Measurements from ENCODE around the gene MTCH1. TPM values are rescaled to one million over a fixed set of nuclear protein-coding genes. Genes with fewer than 3 reads are reported as not detected.

MTCH1 gene
- polyA plus RNA-seq, 2 of the 4 experiments (the other 2 are of a cell fraction) = 65.4 to 112 TPM

DNA sequence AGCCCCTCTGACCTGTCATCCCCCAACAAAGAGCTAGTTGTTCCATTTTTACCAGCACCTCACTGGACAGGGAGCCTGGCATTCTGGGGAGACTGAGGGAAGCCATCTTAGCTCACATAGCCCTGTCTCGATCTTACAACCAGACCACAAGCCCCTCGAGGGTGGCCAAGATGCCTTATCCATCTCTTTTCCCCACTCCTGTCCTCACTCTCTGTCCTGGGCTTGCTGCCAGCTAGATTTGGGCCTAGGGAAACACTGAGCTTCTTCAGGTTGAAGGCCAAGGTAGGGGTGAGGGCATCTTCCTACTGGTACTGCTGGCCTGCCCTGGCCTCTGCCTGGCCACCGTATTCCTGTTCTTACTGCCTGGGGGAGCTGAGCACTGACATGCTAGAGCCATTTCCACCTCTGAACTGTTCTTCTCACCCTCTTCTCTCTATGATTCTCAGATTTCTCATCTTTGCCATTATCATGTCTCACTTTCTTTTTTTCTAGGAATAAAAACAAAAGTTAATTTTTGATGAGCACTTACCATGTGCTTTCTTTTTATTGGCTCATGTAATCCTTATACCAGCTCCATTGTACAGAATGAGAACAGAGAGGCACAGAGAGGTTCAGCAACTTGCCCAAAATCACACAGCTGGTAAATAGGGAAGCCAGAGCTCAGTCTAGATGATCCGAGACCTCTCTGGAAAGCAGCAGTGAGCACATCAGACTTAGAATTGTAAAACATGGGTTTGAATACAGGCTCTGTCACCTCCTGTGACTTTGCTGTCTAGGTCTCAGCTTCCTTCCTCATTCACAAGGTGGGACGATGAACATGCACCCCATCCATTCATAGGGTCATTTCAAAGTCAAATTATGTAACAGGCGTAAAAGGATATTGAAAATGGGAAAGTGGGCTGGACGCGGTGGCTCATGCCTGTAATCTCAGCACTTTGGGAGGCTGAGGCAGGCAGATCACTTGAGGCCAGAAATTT, 48.1 kb upstream of the MTCH1 start:
- no peak for DNase-seq (ENCODE audit: low read depth in 1 of 2, low spot score in 1 of 2)
- Histone ChIP-seq H3K27ac (no peak overlapping the region), H3K4me3 (no peak overlapping the region), H3K4me1 (peaks cover 13% of the 10 kb centered on the region), H3K4me2 (no peak overlapping the region), H3K9me3 (0 out of 3 replicates have a peak, but pooled peaks cover 5% of the 10 kb centered on the region)
- WGBS (ENCODE audit: missing lambda C conversion rate) = 74% methylated on average over 8 of the region's 8 CpGs
- TF ChIP-seq KDM1A (IDR thresholded peaks at IDR 0.05; ENCODE audit: low read depth) (no peak), SREBF2 (IDR thresholded peaks at IDR 0.05) (no peak), HEYL (CRISPR knock-in tag; IDR thresholded peaks at IDR 0.05) (no peak), ZFP36 (IDR thresholded peaks at IDR 0.05; ENCODE audit: borderline replicate concordance, partially characterized antibody) (no peak)
- TF ChIP-seq, protein P1, sequence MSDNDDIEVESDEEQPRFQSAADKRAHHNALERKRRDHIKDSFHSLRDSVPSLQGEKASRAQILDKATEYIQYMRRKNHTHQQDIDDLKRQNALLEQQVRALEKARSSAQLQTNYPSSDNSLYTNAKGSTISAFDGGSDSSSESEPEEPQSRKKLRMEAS (IDR thresholded peaks at IDR 0.05) = no peak
- TF ChIP-seq, protein P2, sequence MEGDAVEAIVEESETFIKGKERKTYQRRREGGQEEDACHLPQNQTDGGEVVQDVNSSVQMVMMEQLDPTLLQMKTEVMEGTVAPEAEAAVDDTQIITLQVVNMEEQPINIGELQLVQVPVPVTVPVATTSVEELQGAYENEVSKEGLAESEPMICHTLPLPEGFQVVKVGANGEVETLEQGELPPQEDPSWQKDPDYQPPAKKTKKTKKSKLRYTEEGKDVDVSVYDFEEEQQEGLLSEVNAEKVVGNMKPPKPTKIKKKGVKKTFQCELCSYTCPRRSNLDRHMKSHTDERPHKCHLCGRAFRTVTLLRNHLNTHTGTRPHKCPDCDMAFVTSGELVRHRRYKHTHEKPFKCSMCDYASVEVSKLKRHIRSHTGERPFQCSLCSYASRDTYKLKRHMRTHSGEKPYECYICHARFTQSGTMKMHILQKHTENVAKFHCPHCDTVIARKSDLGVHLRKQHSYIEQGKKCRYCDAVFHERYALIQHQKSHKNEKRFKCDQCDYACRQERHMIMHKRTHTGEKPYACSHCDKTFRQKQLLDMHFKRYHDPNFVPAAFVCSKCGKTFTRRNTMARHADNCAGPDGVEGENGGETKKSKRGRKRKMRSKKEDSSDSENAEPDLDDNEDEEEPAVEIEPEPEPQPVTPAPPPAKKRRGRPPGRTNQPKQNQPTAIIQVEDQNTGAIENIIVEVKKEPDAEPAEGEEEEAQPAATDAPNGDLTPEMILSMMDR (IDR thresholded peaks at IDR 0.05) = no peak
- no peak for FAIRE-seq
- no peak for ATAC-seq
- CTCF ChIA-PET = interaction anchor here (0.7 to 20.1 kb wide), 8 partner anchors 13 to 192 kb away, joined by 3 to 371 read pairs (median 5); no protein-coding TSS in a partner anchor
- POLR2A ChIA-PET = no interaction called here

DNA sequence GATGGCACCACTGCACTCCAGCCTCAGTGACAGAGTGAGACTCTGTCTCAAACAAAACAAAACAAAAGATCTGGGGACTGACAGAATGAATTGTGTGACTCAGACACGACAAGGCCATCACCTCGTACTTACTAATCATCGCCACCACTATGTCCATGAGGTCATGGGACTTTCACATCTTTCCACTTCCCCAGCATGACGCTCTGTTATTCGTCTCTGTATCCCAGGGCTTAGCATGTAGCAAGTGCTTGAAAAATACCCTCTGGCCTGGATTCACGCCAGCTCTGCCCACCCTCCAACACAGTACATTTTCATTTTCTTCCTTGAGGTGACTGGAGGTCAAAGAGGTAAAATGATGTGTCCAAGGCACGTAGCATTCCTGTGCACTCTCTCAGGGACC, 47.3 kb upstream of the MTCH1 start:
- peaks cover 7% of the 10 kb centered on the region; the same call in 1 of the 3 replicates for H3K4me1 ChIP-seq
- FAIRE-seq (no peak), ATAC-seq (no peak), DNase-seq (ENCODE audit: low read depth in 1 of 2, low spot score in 1 of 2) (no peak)
- WGBS (ENCODE audit: missing lambda C conversion rate) = 66% methylated on average over 7 of the region's 7 CpGs
- no peak overlapping the region for H3K4me3 ChIP-seq
- POLR2A ChIA-PET = no interaction called here
- no peak overlapping the region for H3K4me2 ChIP-seq
- TF ChIP-seq EHF (CRISPR knock-in tag; IDR thresholded peaks at IDR 0.05) = no peak
- TF ChIP-seq, protein P3, sequence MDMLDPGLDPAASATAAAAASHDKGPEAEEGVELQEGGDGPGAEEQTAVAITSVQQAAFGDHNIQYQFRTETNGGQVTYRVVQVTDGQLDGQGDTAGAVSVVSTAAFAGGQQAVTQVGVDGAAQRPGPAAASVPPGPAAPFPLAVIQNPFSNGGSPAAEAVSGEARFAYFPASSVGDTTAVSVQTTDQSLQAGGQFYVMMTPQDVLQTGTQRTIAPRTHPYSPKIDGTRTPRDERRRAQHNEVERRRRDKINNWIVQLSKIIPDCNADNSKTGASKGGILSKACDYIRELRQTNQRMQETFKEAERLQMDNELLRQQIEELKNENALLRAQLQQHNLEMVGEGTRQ (IDR thresholded peaks at IDR 0.05) = no peak
- TF ChIP-seq HOXA7 (CRISPR knock-in tag; IDR thresholded peaks at IDR 0.05) = no peak
- no peak for TF ChIP-seq KDM5A (IDR thresholded peaks at IDR 0.05)
- no peak for TF ChIP-seq NR3C1 (IDR thresholded peaks at IDR 0.05)
- TF ChIP-seq, protein P4, sequence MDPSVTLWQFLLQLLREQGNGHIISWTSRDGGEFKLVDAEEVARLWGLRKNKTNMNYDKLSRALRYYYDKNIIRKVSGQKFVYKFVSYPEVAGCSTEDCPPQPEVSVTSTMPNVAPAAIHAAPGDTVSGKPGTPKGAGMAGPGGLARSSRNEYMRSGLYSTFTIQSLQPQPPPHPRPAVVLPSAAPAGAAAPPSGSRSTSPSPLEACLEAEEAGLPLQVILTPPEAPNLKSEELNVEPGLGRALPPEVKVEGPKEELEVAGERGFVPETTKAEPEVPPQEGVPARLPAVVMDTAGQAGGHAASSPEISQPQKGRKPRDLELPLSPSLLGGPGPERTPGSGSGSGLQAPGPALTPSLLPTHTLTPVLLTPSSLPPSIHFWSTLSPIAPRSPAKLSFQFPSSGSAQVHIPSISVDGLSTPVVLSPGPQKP (IDR thresholded peaks at IDR 0.05; ENCODE audit: low read depth, low read length) = no peak
- no peak for TF ChIP-seq FOSL2 (IDR thresholded peaks at IDR 0.05)
- no peak for TF ChIP-seq FOSL2 (CRISPR knock-in tag; IDR thresholded peaks at IDR 0.05)
- TF ChIP-seq ESRRA (IDR thresholded peaks at IDR 0.05; ENCODE audit: borderline replicate concordance, low read length) = no peak
- no peak for TF ChIP-seq JUN (IDR thresholded peaks at IDR 0.05)
- no peak for TF ChIP-seq RAD21 (conservative IDR thresholded peaks at IDR 0.05 in 1 of 2, IDR thresholded peaks at IDR 0.05 in 1 of 2)
- no peak for TF ChIP-seq POLR2A (IDR thresholded peaks at IDR 0.05; ENCODE audit: low read length)
- TF ChIP-seq RCOR1 (IDR thresholded peaks at IDR 0.05; ENCODE audit: low read depth, low read length) = no peak
- TF ChIP-seq POLR2AphosphoS2 (conservative IDR thresholded peaks at IDR 0.05; ENCODE audit: low read length) = no peak
- TF ChIP-seq SMC3 (IDR thresholded peaks at IDR 0.05) = no peak
- CTCF ChIA-PET = interaction anchor here (0.8 to 20.1 kb wide), 5 partner anchors 12 to 177 kb away, joined by 3 to 371 read pairs (median 6); no protein-coding TSS in a partner anchor
- no peak overlapping the region for H3K27ac ChIP-seq
- H3K9me3 ChIP-seq = 0 out of 3 replicates have a peak, but pooled peaks cover 5% of the 10 kb centered on the region

Data from A549 (cell line).